ENCODE measurements around the gene LRRFIP1.
"Not testable (repeated sequence)": the region's sequence is repeated elsewhere in the genome, so short reads cannot be mapped to it uniquely, and the experiment has no call there.

LRRFIP1 gene

DNA sequence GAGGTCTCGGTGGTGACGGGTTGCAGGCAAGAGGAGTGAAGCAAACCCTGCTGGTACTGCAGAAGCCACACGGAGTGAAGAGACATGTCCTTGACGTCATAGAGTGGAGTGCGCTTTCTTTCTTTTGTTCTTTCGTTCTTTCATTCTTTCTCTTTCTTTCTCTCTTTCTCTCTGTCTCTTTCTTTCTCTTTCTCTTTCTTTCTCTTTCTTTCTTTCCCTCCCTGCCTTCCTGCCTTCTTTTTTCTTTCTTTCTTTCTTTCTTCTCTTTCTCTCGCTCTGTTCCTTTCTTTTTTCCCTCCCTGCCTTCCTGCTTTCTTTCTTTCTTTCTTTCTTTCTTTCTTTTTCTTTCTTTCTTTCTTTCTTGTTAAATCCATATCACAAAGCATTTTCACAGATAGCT lies 39.2 kb downstream of the LRRFIP1 start:
- no peak for DNase-seq

DNA sequence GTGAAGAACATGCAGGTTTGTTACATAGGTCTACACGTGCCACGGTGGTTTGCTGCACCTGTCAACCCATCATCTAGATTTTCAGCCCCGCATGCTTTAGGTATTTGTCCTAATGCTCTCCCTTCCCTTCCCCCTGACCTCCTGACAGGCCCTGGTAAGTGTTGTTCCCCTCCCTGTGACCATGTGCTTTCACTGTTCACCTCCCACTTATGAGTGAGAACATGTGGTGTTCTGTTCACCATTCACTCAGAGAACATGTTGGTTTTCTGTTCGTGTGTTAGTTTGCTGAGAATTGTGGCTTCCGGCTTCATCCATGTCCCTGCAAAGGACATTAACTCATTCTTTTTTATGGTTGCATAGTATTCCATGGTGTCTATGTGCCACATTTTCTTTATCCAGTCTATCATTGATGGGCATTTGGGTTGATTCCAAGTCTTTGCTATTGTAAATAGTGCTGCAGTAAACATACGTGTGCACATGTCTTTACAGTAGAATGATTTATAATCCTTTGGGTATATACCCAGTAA lies 39.7 kb downstream of the LRRFIP1 start:
- not testable (repeated sequence) for DNase-seq

DNA sequence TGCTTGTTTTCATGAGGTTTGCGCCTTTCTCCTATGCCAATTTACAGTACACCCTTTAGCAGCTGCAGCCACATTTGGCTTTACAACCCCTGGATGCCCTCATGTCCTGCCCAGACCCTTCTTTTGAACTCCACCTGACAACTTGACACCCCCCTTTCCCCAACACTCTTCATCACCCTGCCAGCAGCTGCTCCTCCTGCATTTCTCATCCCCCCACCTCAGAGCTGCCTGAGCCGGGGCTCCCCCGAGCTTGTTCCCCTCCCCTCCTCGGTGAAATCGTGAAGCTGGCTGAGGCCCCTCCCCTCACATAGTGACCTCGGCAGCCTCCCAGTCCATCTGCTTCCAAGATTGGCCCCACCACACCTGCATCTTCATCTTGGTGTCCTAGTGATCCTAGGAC lies 40.5 kb downstream of the LRRFIP1 start:
- no peak for DNase-seq

DNA sequence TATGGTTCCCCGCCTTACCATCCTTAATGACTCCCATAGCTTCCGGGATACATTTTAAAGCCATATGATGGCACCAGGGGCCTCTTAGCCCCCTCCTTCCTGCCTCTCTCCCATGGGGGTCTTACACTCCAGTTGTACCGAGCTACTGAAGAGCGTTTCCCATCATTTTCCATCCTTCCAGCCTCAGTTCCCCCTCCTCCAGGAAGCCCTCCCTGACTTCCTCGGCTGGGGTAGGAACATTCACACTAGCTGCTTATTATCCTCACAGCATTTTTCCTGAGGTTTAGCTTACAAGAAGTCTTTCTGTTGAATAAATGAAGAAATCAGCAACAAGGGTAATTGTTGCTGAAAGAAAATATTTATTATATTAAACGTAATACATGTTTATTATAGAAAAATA lies 41.1 kb downstream of the LRRFIP1 start:
- no peak for DNase-seq

DNA sequence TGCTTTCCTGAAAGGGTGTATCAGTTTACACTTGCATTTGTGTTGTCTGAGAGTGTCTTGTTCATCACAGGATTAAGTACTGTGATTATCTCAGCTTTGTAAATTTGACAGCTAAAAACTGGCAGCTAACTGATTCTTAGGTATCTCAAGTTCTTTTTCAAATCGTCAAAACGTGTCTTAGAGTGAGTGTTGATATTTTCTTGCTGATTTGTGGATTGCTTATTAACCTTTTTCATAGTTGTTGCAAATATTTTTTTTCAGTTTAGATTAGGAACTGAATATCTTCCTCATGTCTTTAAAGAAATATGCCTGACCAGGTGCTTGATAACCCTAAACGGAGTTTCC lies 41.9 kb downstream of the LRRFIP1 start:
- DNase-seq: no peak

DNA sequence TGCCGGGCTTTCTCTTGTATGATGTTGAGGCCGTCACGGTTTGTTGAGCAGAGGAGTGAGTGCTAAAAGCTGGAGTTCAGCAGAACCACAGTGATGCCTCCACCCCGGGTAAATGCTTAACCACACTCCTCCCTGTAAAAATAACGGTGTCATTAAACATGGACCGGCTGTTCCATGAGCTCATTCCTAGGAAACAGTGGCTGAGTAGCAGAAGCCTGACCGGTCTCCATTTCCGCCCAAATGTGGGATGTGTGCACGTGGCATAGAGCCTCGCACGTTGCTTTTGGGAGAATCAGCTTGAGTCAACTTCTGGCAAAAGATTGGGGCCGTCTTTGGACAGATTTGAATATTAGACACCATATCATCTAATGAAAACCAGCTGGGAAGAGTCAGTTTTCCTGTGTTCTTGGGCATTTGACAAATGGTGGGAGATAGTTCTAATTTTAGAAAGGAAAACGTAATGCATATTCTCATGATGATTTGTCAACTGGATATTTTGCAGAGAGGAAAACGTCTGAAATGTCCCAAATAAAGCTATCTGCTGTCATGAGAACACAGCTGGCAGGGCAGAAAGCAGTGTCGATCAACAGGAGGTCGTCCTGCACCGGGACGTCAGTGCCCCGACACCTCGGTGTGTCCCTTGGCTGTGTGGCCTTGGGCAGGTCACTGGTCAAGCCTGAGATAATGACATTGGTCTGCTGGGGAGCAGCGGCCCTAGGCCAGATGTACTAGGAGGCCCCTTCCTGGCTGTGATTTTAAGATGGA lies 42.4 kb downstream of the LRRFIP1 start:
- no peak for DNase-seq

DNA sequence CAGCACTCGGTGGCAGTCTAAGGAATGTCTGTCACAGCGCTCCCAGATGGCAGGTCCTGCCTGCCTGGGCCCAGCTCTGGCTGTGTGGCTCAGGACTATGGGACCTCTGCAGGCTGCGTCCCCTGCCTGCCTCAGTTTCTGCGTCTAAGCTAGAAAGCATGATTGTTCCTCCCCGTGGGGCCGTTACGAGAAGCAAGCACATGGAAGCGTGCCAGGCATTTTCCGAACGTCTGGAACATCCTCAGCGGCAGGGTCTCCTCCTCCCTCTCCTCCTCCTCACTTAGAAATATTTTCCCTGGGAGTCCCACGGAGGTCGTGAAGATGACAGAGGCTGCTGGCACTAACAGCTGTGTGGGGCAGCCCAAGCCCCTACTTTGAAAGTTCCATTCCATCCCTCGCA lies 43.3 kb downstream of the LRRFIP1 start:
- DNase-seq: no peak

DNA sequence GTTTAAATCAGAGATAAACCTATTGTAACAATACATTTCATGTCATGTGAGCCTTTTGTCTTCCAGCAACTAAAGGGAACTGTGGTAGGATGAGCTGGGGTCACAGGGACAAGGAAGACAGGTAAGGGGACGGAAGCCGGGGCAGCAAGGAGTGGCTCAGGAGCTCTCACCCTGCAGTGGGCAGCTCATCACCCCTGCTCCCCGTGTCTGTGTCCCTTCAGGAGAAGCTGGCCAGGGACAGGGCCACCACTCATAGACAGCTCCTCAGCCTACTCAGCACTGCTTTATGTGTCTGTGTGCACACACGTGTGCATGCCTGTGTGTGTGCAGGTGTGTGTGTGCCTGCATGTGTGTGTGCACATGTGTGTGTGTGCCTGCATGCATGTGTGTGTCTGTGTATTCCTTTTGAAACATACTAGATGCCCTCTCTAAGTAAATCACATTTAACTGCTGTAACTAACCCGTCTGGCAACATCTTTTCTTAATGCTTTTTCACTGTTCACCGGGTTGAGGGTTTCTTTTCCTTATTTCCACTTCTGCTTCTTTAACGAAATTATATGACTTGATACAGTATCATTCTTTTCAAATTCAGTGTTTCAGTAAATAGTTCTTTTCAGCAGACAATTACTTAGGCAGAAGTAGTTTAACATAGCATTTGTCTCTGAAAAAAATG lies 44.2 kb downstream of the LRRFIP1 start:
- no peak for DNase-seq

DNA sequence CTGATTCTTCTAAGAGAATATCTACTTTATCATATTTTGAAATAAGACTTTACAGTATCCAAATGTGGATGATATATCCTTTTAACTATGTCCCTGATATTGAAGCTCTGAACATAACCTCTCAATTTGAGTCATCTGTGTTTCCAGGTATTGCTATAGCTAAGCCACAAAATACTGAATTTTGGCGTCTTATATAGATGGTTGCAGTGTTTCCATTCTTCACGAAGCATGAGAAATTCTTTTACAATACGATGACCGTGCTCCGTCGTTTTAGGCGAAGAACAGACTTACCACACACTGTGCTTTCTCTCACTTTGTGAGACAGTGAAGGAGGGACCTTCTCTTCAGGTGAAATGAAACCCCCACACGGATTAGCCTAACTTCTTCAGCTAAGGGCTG lies 45.3 kb downstream of the LRRFIP1 start:
- no peak for DNase-seq

DNA sequence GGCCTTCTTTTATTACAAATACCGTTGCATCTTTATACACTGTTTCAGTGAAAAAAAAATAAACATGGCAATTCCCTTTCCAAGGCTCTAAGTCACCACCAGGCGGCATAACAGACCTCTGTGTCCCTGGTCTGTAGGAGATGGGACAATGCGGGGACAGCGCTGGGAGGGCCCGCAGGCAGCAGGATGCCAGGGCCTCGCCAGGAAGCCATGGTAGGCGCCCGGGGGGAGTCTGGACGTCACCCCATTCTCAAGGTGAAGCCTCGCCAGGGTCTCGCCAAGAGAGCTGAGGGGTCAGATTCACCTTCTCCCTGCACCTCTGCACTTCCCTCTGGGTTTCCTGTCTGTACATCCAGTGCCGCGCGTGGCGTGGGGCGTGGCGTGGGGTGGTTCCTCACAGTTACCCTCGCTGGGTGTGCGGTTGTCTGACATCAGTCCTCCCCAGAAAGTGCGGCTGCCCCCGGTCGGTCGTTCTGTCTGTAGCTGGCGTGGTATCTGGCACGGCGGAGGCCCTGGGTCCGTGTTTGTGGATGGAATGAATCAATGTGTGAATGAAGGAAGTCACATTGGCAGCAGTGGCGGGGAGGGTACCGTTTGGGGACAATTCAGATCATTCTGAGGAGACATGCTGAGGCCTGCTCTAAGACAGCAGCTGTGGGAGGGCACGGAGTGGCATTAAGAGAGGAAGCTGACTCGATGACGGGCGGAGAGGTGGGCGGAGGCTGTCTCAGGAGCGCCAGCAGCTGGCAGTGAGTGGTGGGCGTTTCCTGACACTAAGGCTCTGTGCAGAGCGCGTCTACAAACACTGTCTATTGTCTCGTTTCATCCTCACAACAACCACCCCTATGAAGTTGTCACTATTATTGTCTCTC lies 46.0 kb downstream of the LRRFIP1 start:
- DNase-seq: peak; percentile 78

DNA sequence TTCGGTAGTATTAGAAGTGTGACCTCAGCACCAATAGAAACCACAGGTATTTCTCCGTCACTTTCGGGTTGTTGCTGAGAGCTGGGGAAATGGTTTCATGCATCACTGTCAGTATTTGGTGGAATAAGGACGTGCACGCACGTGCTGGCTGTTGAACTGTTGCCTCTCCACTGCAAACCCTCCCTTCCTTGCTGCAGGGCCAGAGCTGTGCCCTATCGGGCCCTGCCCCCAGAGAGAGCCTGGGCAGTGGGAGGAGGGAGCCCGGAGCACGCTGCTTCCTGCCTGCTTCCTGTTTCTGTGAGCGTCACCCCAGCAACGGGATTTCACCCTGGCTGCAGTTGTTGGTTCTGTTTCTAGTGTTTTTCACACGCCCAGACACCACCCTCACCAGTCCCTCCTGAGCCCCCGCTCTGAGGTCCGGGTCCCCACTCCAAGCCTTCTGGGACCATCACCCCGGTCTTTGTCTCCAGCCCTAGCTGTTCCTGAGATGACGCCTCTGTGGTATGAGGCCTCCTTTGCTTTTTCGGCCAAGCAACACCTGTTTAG lies 47.4 kb downstream of the LRRFIP1 start:
- DNase-seq: peak; percentile 87

DNA sequence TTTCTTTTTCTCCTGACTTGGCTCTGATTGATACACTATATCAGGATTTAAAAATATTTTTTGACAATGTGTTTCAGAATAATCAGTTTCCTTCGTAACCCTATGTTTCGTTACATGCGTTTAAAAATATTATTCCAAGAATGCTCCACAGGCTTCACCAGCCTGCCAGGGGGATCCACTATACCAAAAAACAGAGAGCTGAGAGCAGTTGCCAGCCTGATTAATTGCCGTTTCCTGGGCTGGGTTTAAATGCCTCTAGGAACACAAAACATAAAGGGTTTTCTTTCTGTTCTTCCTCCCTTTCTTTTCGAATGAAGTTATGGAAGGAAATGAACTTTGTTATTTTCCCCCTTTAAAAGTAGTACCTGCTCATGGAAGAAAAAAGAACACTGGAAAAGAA lies 47.9 kb downstream of the LRRFIP1 start:
- no peak for DNase-seq

DNA sequence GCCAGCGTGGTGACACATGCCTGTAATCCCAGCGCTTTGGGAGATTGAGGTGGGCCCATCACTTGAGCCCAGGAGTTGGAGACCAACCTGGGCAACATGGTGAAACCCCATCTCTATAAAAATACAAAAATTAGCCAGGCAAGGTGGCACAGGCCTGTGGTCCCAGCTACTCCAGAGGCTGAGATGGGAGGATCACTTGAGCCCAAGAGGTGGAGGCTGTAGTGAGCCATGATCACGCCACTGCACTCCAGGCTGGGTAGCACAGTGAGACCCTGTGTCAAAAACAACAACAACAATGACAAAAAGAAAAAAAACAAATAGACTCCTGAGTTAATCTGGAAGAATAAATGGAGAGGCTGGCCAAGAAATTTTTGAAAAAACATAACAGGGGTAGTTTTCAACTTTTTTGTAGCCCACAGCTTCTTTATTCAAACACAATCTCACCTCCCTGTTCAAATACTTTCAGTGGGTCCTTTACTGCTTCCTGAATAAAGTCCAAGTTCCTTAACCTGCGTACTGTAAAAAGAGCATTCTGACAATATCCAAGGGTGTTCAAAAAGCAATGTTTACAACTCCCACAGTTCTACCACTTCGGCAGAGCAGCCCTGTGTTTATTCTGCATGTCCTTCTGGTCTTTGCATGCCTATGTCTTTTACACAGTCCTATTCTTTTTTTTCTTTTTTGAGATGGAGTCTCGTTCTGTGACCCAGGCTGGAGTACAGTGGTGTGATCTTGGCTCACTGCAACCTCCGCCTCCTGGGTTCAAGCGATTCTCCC lies 53.5 kb downstream of the LRRFIP1 start:
- no peak for DNase-seq

DNA sequence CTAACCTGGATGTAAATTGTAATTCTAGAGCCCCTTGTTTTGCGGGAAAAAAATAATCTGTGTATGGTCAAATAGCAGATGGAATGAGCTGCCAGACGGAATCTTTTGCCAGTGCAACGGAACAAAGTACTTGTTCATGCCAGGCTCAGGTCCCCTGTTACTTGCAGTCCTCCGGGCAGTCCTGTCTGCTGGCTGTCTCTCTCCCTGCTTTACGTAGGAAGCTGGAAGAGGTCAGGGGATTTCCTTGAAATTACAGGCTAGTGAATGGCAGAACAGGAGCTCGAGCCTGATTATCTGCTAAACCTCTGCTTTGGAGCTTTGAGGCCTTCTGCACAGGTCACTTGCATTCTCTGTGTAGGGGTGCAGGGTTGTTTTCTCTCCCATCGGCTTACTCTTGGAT lies 54.8 kb downstream of the LRRFIP1 start:
- DNase-seq: no peak

DNA sequence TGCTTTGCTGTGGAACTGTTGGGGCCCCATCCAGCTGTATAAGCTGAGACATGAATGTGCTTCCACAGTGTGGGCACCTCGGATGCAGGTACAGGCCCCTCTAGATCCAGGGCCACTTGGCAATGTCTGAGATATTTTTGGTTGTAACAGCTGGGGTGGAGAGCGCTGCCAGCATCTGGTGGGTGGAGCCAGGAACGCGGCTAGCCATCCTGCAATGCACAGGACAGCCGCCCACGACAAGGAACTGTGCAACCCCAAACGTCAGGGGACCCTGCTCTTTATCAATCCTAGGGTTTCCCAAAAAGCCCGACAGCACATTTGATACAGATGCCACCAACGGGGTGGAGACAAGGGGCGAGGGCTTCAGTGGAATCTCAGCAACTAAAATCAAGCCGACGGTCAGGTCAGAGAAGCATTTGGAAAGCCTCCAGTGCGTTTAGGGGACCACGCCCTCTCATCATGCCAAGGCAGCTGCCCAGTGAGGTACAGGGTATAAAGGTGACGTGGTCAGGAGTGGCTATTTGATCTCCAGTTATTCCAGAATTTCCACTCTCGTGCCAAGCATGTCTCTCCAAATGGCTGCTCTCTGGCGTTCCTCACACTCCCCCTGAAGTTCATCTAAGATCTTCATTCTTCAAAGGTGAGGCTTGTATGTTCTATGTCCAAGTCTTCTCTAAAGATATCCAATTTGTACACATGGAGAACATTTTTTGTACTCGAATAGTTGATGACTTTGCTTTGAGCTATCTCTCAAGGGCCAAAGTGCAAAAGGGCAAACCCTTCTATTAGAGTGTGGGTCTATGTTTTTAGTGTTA lies 55.7 kb downstream of the LRRFIP1 start:
- no peak for DNase-seq

DNA sequence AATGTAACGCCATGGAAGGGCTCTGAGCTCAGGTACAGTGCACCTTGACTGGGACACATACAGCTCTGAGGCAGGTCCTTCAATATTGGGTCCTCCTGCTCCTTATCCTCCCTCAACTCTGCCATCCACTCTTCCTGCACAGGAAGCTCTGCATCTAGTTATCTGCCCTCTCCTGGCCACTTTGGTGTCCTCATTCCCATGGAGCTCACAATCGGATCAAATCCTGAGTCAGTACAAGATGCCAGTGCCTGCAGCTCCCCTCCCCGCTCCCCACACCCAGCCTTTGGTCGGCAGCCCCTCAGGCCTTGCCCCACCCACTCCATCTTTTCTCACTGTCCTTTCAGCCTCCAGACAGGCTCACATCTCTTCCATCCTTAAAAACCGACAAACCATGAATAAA lies 58.0 kb downstream of the LRRFIP1 start:
- no peak for DNase-seq

DNA sequence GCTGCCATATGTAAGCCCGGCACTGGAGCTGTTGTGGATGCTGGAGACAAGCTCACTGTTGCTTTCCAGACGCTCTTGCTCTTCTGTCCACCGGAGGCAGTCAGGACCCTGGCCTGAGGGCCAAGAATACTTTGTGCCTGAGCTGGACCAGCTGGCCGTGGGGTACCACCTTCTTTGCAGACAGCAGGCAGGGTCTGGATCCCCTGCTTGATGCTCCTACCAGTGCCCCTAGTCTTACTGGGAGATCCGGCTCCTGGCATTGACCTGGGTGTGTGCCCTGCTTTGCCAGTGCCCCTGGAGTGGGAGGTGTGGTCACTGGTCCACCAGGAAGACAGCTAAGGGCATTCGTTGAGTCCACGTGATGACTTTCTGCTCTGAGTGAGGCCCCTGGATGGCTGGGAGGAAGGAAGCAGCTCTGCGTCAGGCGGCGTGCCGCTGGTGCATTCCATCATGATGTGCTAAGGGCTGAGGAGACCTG lies 59.3 kb downstream of the LRRFIP1 start:
- DNase-seq: no peak

DNA sequence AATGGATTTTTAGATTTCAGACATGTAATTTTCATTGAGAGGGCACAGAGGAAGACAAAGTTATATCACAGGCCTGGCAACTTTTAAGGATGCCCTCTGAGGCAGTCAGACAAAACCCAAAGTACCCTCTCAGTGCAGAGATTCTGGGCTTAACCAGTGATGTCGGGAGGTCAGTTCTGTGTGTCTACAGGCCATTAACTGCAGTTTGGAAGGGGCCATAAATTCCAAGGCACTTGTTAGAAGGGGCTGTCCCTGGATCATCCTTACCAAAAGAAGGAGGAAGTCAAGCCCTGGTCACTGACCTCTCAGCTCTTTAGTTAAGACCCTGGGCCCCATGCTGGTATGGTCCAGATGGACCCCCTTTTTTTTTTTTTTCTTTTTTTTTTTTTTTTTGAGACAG lies 60.7 kb downstream of the LRRFIP1 start:
- DNase-seq: no peak

DNA sequence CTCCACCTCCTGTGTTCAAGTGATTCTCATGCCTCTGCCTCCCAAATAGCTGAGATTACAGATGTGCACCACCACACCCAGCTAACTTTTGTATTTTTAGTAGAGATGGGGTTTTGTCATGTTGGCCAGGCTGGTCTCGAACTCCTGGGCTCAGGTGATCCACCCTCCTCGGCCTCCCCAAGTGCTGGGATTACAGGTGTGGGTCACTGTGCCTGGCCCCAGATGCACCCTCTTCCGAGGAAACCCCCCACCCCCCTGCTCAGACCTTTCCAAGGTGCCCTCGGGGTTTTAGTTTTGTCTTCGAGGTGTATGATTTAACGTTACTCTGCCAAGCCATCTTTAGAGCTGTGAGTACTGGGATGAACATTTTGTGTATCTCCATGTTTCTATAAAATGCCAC lies 61.2 kb downstream of the LRRFIP1 start:
- not testable (repeated sequence) for DNase-seq

DNA sequence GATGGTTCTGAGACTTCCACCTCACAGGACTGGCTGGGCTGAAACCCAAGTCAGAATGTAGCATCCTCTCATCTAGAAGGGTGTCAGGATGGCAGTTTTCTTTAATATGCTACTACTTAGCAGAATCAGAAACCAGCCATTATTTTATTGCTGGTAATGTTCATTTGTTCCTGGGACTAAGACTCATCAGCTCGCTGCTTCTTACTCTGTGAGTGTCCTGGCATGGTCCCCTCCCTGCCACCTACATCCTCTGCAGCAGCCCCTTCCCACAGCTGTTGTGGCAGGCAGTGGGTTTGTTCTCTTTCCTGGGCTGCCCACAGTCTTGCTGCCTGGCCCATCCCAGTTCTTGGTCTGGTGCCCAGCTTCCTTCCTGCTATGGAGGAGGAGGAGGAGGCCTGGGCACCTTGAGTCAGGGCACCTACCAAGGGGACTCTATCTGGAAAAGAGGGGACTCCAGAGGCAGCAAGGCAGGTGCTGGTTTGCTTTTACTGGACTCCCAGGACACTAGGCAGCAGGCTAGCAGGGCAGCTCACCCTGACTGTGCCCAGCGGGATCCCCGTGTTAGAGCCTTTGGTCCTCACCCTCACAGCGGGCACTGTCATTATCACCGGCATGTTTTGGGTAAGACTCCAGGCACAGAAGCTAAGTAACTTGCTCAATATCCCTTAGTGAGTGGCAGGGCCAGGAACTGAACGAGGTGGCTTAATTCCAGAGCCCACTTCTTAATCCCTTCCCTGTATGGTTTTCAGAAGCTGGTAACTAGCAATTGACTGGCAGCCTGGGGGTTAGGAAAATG lies 62.1 kb downstream of the LRRFIP1 start:
- DNase-seq: peak; percentile 79
